Fibroblast of the aortic adventitia (primary cell): Measurements from ENCODE around the gene TSEN15. TPM values are rescaled to one million over a fixed set of nuclear protein-coding genes. Genes with fewer than 3 reads are reported as not detected.

Experiments
- DNase-seq: peaks from one replicate; pipeline ENCODE4 v3.0.0-alpha.2; 2010; ENCODE audit warnings: low read depth
- H3K4me3 ChIP-seq: 2 replicates; pipeline ENCODE4 v1.5.1; 2011; ENCODE audit warnings: low read depth, mild to moderate bottlenecking, control low read depth, low read length, moderate library complexity
- CTCF ChIP-seq: IDR thresholded peaks from 2 replicates; pipeline ENCODE4 v1.5.1; 2011; ENCODE audit warnings: mild to moderate bottlenecking, low read length, control low read depth, inconsistent platforms; ENCODE audit not compliant: insufficient read depth
- total RNA-seq: library from RNA; depleted of rRNA; stranded (reverse); fragments of >200 nt; gene quantifications from 2 replicates; pipeline ENCODE4 v1.2.3, GENCODE V29; 2012; ENCODE audit warnings: low replicate concordance

Gene TSEN15
- total RNA-seq, 1 donor, result 65.8 TPM

- DNase-seq, result no peak
- H3K4me3 ChIP-seq, result no peak overlapping the region
- no peak for TF ChIP-seq CTCF
Measured at GRCh38 chr1:184016169-184016568, 35.4 kb upstream of the TSEN15 start.

- no peak overlapping the region for H3K4me3 ChIP-seq
- no peak for DNase-seq
- TF ChIP-seq CTCF, result no peak
Measured at GRCh38 chr1:184017306-184017705, 34.2 kb upstream of the TSEN15 start.

- no peak for DNase-seq
Measured at GRCh38 chr1:184018622-184019021, 32.9 kb upstream of the TSEN15 start.

DNA sequence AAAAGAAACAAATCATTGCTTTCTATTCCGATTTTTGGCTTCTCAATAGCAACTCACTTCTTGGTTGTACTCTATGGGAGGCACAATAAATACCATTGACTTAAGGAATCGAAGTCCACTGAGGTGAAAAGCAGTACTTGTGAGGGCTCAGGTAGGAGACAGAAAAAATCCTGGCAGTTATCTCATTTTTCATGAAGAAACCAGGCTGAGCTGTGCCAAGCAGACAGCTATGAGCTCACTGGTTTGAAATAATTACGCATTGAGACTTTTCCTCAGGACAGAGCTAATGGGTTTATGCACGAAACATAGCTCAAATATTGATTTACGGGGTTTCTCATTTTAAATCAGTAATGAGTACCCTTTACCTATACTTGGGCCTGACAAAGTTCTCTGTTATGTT is 32.5 kb upstream of the TSEN15 start:
- H3K4me3 ChIP-seq, result no peak overlapping the region
- no peak for DNase-seq
- no peak for TF ChIP-seq CTCF

More at GRCh38 chr1:184018622-184019021, 32.9 kb upstream of the TSEN15 start:
- TF ChIP-seq CTCF, result no peak
- no peak overlapping the region for H3K4me3 ChIP-seq

DNA sequence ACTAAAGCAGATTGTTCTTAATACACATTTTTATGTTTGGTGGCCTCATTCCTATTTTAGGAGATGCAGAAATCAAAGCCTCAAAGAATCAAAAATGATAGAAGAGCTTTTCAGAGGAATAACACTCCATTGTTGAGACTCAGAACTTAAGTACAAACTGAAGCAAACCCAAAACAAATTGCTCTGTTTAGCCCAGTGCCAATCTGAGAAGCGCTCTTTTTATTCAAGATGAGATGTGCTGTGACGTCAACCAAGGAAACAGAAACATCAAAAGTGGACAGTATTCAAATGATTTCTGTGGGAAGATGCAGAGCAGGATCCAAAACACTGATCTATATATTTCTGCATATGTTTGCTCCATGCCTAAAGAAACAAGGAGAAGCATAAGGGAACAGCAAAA is 32.0 kb upstream of the TSEN15 start:
- TF ChIP-seq CTCF, result no peak
- H3K4me3 ChIP-seq, result no peak overlapping the region
- no peak for DNase-seq

DNA sequence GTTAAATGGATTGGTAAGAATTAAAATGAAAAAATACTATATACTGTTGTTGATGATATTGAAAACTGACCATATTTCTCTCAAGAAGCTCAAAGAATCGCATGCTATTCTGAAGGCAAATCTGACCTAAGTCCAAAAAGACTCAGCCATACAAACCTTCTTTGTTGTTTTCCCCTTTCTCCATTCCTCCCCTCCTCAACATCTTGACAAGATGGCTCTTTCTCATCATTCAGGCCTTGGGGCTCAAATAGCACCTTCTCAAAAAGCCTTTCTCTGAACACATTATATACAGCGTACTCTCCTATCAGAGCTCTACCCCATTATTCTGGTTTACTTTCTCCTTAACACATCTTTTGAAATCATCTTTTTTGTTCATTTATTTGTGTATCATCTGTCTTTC is 31.2 kb upstream of the TSEN15 start:
- no peak for DNase-seq
- H3K4me3 ChIP-seq, result no peak overlapping the region
- no peak for TF ChIP-seq CTCF

DNA sequence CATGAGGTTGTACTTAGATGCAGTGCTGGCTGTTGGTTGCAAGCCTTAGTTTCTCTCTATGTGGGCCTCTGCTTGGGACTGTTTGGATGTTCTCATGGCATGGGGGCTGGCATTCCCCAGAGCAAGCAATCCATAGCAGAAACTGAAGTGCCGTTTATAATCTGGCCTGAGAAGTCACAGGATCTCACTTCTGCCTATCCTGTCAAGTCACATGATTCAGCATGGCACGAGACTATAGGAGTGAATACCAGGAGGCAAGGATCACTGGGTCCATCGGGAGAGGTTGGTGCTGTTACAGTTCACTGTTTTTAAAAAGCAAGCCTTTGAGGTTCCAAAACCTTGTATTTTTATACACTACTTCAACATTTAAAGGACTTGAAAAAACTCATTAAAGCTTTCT is 30.7 kb upstream of the TSEN15 start:
- no peak for DNase-seq
- no peak overlapping the region for H3K4me3 ChIP-seq
- no peak for TF ChIP-seq CTCF
